Midbrain (tissue), 1 donor: ENCODE data around the gene TNP2.

Source experiments
- DNase-seq: peaks from one replicate; lab custom pipeline; 2025; lab: John Stamatoyannopoulos, UW

The TNP2 gene

DNA sequence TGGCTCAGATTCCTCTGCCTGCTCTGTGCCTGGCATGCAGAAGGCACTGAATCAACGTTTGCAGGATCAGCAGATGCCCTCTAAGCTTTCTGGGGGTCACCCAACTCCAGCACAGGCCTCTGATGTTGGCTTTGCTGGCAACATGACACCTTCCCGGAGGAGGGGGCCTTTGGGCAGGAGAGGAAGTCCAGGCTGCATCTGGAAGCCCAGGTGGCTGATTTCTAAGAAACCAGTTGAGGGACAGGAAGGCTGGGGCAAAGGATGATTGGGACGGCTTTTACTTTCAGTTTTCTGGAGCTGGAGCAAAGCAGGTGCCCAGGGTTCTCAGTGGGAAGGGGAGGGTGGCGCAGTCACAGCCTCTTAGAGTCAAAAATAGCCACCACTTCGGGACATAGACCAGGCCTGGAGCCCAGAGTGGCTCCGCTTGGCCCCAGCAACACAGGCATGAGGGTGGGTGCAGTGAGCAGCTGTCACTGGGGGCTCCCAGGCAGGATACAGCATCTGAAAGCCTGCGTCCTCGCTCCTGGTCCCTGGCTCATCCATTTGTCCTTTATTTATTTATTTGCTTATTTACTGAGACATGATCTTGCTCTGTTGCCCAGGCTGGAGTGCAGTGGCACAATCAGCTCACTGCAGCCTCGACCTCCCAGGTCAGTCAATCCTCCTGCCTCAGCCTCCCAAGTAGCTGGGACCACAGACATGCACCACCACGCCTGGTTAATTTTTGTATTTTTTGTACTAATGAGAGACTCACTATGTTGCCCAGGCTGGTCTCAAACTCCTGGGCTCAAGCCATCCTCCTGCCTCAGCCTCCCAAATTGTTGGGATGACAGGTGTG lies 28.3 kb downstream of the TNP2 start:
- DNase-seq, result no peak

DNA sequence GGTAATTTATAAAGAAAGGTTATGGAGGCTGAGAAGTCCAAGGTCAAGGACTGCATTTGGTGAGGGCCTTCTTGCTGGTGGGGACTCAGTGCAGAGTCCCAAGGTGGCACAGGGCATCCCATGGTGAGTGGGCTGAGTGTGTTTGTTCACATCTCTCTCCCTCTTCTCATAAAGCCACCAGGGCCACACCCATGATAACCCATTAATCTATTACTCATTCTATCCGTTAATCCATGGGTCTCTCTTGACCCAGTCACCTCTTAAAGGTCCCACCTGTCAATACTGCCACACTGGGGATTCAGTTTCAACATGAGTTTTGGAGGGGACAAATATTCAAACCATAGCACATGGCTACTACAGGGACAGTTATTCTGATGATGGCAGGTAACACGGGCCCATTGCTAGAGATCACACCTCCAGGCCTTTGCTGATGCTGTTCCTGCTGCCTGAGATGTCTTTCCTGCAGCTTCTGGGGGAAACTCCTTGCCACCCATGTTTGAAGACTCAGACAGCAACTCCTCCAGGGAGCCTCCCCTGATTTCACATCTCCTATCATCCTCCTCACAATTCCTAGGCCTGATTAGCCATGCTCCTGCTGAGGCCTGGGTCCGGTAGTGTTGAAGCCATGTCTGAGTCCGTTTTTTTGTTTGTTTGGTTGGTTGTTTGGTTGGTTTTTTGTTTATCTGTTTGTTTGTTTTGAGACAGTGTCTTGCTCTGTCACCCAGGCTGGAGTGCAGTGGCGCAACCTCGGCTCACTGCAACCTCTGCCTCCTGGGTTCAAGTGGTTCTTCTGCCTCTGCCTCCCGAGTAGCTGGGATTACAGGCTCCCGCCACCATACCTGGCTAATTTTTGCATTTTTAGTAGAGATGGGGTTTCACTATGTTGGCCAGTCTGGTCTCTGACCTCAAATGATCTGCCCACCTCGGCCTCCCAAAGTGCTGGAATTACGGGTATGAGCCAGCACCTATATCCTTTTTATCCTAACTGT lies 29.2 kb downstream of the TNP2 start:
- no peak for DNase-seq

DNA sequence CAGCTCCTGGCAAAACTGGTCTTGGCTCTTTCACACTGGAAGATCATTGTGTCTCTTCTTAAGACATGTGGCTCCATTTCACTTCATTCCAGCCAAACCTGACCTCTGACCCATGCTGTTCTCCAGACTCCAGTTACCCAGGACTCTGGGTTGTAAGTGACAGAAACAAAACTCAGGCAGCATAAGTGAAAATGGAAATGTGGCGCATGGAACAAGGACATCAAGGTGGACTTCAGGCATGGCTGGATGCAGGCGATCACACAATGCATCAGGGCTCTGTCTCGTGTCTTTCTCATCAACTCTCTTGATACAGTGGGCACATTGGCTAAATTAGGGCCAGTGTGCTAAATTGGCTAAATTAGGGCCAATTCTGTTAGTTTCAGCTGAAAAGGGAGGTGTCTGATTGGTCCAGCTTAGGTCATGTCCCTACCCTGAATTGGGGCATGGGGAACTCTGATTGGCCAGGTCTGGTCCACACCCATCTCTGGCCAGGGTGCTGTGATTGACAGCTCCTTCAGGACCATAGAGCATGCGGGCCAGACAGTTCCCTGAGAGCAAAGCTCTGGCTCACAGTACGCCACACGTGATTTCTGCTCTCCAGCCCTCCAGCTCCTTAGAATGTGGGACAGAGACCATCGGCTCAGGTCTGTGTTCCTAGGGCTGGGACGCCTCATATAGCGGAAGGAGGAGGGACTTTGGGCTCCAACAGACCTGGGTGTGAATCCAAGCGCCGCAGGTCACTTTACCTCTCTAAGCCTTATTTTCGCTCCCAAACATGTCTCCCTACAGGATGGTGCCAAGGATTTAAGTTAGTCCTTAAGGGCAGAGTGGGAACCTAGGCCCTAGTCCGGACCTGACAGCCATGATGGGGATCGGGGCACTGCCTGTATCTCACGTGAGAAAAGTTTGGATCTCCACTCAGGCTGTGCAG lies 30.6 kb downstream of the TNP2 start:
- DNase-seq, result no peak

DNA sequence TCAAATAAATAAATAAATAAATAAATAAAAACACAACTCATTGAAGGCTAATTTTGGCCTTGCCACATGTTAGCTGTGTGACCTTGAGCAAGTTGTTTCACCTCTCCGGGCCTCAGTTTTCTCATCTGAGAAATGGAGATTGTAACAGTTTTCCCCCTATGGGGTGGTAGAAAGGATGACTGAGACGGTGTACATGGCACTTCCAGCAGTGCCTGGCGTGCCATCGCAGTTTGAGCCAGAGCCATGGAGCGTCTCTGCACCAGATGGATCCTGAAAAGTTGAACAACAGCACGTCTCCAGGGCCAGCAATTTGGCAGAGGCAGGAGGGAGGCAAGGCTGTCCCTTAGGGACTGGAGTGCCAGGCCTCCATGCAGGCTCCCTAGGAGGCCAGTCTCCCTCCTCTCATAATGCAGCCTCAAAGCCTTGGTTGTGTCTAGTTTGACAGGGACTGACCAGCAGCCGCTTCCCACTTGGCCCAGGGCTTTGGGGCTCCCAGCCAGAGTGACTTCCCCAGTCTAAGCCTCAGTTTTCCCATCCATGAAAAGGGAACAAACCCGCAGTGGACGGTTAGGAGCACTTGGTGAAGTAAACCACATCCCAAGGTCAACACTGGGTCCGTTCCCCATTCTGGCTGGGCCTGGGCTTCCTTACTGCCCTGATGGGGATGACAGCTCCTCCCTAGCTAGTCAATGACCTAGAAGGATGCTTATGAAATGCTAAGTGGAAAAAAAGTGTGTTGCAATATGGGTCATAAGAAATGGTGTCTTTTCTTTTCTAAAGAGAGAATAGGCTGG lies 32.5 kb downstream of the TNP2 start:
- no peak for DNase-seq

DNA sequence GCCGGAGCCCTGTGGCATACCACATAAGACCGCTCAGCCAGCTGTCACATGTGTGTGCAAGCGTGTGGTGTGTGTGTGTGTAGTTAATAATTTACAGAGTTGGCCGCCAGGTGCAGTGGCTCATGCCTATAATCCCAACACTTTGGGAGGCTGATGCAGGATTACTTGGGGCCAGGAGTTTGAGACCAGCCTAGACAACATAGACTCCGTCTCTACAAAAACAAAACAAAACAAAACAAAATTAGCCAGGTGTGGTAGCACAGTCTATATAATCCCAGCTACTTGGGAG lies 33.5 kb downstream of the TNP2 start:
- DNase-seq, result no peak

DNA sequence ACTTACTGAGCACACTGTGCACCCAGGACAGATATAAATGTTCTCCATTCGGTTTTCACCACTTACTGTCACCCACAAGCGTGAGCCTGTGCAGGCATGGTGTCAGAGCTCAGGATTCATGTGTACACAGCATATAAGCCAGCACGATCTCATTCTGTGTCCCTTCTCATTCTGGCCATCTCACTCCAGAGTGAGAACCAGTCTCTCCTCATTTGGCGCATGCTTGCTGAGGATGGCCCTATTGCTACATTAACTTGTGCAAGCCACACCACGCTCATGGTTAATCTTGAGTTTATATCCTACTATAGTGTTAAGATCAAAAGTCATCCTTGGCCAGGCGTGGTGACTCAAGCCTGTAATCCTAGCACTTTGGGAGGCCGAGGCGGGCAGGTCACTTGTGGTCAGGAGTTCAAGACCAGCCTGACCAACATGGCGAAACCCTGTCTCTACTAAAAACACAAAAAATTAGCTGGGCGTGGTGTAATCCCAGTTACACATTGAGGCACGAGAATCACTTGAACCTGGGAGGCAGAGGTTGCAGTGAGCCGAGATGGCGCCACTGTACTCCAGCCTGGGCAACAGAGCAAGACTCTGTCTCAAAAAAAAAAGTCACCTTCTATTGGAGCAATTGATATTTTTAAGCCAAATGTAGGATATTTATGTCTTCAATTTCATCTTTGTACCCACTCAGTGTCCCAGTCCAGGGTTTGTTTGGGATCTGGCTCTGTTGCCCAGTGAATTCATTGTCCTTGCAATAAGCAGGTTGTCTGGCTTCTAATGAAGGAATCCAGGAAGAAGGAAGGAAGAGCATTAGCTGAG lies 34.0 kb downstream of the TNP2 start:
- DNase-seq, result no peak

DNA sequence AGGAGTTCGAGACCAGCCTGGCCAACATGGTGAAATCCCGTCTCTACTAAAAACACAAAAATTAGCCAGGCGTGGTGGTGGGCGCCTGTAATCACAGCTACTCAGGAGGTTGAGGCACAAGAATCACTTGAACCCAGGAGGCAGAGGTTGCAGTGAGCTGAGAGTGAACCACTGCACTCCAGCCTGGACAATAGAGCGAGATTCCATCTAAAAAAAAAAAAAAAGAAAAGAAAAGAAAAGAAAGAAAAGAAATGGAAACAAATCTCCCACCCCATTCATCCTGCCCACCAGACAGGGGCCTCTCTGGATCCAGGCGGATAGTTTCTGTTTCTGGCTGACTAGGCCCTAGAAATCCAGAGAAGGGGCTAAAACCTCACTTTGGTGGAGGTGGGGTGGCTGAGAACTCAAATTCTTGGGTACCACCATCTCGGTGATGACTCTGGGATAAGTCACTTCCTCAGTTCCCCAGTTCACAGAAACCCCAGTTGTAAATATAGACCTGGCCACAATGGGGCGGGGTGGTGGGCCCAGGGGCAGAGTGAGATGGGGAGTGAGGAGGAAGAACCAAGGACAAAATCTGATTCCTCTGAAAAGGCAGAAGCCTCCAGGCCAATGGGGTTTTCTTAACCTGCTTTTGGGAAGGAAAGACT lies 35.3 kb downstream of the TNP2 start:
- DNase-seq, result no peak

DNA sequence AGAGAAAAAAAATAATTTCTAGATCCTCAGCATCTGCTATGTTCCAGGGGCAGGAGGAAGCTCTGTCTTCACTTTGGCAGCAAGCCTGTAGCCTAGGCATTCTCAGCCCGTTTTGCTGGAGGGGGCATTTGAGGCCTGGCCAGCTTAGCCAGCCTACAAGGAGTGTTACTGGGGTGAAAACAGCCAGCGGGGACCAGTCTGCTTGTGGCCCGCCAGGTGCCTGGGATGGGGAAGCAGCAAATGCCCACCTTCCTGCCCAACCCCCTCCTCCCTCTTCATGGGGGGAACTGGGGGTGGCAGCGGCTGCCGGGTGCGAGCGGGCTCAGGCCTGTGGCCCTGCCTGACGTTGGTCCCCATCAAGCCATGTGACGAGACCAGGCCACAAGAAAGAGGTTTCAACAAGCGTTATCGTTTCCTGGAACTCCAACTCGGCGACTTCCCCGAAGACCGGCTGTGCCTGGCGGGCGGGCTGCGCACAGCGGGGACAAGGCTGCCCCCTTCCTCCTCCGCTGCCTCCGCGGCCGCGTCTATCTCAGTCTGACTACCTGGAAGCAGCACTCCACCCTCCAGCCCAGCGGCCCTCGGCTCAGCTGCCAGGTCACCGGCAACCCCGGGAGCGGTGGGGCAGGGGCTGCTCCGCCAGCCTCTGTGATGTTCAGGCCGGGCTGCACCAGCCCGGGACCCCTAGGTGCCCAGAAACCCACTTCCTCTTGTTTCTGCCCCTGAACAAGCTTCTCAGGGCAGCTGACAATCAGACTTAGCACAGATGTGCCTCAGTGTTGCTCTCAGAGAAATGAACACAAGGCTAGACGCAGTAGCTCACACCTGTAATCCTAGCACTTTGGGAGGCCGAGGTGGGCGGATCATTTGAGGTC lies 36.0 kb downstream of the TNP2 start:
- DNase-seq, result peak; percentile 6

DNA sequence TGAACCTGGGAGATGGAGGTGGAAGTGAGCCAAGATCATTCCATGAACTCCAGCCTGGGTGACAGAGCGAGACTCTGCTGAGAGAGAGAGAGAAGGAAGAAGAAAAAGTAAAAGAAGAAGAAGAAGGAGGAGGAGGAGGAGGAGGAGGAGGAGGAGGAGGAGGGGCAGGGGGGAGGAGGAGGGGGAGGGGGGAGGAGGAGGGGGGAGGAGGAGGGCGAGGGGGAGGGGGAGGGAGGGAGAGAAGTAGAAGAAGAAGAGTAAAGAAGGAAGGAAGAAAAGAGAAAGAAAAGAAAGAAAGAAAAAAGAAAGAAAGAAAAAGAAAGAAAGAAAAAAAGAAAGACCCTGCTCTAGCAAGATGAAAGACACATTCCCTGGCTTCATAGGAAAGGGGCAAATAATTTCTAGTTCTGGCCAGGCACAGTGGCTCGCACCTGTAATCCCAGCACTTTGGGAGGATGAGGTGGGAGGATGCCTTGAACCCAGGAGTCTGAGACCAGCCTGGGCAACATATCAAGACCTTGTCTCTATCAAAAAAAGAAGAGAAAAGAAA lies 36.7 kb downstream of the TNP2 start:
- DNase-seq, result no peak

DNA sequence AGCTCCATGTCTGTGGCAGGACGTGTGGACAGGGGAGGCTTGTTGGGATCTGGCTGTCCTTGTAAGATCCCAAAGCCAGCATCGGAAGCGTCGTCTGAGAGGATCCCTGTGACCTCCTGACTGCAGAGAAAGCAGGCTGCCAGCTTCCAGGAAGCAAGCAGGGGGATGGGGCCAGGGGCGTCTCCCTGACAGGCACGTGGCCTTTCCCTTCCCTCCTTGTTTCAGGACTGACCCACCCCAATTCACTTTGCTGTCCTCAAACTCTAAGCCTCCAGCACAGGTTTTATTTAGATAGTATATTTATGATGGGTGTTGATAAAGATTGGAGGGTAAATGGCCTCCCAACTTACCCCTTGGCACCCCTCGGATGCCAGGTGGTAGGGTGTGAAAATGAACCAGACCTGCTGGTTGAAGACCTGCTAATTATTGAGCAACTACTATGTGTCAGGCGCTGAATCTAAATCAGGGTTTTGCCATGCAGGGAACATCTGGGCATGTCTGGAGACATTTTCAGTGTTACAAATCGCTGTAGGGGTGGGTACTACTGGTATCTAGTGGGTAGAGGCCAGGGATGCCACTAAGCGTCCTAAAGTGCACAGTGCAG lies 37.7 kb downstream of the TNP2 start:
- DNase-seq, result no peak

DNA sequence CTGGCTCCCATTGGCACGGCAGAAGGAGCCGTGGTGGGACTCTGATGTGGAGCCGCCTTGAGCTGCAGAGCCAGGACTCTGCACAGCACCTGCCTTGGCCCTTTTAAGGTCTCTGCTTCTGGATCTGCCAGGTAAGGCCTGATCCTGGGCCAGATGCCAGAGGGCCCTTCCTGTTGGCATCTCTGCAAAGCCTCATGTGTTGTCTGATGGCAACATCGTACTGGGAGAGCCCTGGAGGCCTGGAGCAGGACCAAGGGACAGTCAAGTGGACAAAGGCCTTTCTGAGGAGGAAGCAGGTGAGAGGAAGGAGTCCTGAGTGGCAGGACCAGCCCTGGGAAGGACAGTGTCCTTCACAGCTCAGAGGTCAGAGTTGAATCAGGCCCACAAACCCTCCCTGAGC lies 39.2 kb downstream of the TNP2 start:
- DNase-seq, result no peak

DNA sequence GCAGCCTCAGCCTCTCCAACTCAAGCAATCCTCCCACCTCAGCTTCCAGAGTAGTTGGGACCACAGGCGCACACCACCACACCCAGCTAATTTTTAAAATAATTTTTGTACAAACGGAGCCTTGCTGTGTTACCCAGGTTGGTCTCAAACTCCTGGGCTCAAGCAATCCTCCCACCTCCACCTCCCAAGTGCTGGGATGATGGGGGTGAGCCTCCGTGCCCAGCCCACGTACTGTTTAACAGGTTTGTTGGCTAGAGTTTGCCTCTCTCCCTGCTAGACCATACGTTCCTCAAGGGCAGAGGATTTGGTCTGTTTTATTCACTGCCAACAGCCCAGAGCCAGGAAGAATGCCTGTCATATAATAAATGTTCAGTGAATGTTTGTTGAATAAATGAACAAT lies 39.7 kb downstream of the TNP2 start:
- DNase-seq, result no peak

DNA sequence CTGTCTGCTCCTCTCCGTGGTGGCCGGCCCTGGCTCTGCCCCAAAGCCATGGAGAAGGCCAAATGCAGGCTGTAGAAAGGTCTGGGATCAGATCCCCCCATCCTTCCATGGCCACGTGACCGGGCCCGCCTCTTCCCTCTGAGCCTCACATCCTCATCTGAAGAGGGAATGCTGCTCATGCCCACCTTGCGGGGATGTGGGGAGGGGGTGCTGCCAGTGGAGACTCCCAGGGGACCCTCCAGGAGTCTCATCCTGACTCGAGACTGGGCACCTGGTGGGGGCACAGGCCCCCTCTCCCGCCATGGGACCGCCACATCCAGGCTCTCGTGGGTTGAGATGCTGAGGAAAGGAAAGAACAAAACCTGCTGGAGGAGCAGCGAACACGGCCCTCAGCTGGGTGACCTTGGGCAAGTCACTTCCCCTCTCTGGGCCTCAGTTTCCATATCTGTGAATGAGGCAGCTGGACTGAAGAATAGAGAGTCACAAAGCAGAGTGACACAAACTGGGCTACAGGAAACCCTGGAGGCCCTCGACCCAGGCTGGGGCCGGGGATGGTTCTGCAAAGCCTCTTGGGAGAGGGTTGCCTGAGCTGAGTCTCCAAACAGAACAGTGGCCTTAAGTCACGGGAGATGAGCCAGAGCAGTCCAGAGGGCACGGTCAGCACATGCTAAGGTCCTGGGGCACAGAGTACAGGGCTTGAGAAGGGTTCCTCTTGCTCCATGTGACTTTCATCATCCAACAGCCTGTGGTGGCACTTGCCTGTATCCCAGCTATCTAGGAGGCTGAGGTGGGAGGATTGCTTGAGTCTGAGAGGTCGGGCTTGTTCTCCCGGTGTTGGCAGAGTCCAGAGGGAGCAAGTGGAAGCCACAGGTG lies 43.2 kb downstream of the TNP2 start:
- DNase-seq, result no peak

DNA sequence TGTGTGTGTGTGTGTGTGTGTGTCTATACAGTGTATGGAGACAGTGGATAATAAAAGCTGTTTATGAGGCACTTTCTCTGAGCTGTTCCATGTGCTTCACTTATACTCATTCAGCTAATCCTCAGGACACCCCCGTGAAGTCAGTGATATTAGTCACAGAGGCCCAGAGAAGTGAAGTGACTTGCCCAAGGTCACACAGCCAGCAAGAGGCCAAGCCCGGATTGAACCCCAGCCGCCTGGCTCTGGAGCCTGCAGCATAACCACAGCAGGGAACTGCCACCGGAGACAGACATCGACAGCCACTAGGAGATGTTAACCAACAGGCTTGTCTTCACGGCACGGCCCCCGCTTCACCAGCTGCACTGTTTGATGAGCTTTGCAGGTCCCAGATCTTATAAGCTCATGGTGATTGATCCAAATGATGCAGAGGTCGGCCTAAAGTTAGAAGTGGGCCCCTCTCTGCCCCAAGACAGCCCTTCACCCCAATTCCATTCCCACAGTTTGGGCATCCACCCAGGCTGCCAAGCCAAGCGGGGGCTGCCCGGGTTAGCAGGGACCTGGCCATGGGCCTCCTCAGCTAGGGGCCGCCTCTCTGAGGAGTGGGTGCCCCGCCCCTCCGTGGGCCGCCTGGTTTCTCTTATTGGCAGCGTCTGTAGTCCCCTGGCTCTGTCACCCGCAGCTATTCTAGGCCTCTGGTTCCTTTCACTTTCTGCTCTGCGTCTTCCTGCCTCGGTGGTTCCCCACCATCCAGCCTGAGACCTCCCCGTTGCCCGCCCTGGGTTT lies 44.0 kb downstream of the TNP2 start:
- DNase-seq, result no peak

DNA sequence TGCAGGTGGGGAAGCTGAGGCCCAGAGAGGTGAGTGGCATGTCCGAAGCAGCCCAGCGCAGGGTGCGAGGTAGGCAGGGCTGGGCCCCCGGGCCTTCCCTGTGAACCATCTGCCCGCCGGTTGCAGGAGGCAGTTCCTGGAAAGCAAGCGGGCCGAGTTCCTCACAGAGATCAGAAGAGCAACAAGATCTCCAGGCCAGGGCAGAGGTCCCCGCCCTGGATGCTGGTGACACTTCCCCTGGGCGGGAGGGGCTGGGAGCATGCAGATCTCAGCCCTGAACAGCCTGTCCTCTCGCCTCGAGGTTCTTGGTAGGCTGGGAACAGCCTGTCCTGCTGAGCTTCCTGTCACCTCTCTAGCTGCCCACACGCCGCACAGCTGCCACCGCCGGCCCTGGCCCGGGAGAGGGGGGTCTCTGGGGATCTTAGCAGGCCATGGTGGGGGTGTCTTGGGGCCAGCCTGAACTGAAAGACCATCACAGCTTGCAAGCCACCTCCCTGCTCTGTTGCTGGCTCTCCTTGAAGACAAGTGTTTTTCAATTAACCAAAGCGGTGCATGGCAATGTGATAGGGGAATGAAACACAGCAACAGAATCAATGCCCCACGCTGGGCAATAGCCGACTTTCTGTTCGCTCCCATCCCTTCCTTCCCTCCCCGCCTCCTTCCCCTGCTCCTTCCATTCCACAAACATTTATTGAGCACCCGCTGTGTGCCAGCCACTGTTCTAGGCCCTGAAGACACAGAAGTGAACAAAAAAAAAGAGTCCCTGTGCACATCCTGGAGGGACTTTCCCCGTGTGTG lies 44.8 kb downstream of the TNP2 start:
- DNase-seq, result peak; percentile 1
